ENCODE data around the gene IQGAP3.

- TF ChIP-seq POLR2AphosphoS5 (IDR thresholded peaks at IDR 0.05; ENCODE audit: low read depth, low read length) (no peak), SIN3A (IDR thresholded peaks at IDR 0.05; ENCODE audit: borderline replicate concordance, low read depth, low read length) (no peak), TAF1 (IDR thresholded peaks at IDR 0.05; ENCODE audit: borderline replicate concordance, low read depth, low read length) (no peak), REST (IDR thresholded peaks at IDR 0.05; ENCODE audit: low read depth, low read length) (no peak), NRF1 (IDR thresholded peaks at IDR 0.05; ENCODE audit: low read depth, low read length) (no peak), CTCF (IDR thresholded peaks at IDR 0.05) (no peak), USF2 (IDR thresholded peaks at IDR 0.05; ENCODE audit: borderline replicate concordance, low read depth, low read length) (no peak), USF1 (IDR thresholded peaks at IDR 0.05; ENCODE audit: borderline replicate concordance, low read depth) (no peak), FOXM1 (IDR thresholded peaks at IDR 0.05; ENCODE audit: low read depth) (no peak), YY1 (IDR thresholded peaks at IDR 0.05; ENCODE audit: low read depth) (no peak), CHD2 (IDR thresholded peaks at IDR 0.05; ENCODE audit: low read length, partially characterized antibody) (no peak)
Observed at GRCh38 chr1:156499194-156499841, 73.0 kb downstream of the IQGAP3 start.
